ENCODE data around the gene TP53I11.
A peak's percentile ranks its signal among the peaks of the same experiment; 100 is the strongest.

Gene TP53I11

GRCh38 chr11:44950625-44951476 lies at the start of gene TP53I11:
TP53I11 (minus strand) TSS chr11:44950883; CDS start chr11:44938335, 12,548 bp downstream.
- peak; percentile 70 for DNase-seq

DNA sequence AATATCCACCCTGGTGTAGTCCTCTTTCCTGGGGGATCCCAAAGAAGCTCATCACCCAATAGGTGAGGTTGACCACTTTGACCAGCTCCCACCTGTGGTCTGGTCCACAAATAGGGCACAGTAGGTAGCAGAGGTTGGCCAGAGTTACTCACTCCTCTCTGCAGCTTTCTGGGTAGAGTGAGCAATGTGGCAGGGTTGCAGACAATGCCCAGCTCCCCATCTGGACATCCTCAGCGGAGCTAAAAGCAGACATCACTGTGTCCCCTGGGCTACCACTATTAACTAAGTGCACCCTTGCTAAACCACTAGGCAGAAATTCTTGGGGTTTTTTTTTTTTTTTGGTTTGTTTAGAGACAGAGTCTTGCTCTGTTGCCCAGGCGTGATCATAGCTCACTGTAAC lies 48.4 kb upstream of the TP53I11 start:
- no peak for DNase-seq

DNA sequence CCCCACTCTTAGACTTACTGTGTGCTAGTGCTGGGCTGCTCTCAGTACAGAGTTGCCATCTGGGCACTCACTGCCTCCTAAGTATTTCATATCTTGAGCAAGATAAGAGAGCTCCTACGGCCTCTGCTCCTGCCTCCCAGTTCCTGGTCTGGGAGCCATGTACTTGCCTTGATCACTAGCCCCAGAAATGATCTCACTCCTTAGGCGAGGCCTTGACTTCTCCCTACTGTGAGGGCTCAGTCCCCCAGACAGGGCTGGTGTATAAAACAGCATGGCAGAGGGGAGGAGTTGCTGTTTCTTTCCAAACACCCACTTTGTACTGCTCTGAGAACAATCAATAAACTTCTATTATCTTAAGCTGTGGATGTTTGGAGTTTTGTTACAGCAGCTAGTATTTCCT lies 47.4 kb upstream of the TP53I11 start:
- no peak for DNase-seq

- no peak for DNase-seq
Measured at GRCh38 chr11:44997566-44997965, 46.9 kb upstream of the TP53I11 start.

GRCh38 chr11:44994753-44995152 lies 44.1 kb upstream of the TP53I11 start:
- no peak for DNase-seq

GRCh38 chr11:44993971-44994704 lies 43.5 kb upstream of the TP53I11 start:
- no peak for DNase-seq

- DNase-seq = no peak
Measured at GRCh38 chr11:44992774-44993173, 42.1 kb upstream of the TP53I11 start.

DNA sequence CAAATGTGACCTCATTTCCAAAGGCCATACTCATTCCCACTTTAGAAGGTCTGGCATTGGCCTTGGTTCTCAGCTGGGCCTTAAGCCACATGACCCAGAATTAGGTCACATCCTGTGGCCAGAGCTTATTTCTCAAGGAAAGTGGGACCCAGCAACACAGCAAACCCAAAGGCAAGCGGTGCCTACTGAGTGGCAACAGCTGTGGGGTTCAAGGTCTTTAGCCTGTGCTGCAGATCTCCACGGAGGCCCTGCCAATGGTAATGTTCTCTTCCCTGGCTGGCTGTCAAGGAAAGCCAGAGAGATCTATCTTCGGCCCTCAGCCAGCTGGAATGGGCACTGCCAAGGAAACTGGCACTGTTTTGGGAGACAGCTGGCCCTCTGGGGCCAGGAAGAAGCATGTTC lies 41.5 kb upstream of the TP53I11 start:
- no peak for DNase-seq

- DNase-seq = no peak
Measured at GRCh38 chr11:44990665-44991064, 40.0 kb upstream of the TP53I11 start.

DNA sequence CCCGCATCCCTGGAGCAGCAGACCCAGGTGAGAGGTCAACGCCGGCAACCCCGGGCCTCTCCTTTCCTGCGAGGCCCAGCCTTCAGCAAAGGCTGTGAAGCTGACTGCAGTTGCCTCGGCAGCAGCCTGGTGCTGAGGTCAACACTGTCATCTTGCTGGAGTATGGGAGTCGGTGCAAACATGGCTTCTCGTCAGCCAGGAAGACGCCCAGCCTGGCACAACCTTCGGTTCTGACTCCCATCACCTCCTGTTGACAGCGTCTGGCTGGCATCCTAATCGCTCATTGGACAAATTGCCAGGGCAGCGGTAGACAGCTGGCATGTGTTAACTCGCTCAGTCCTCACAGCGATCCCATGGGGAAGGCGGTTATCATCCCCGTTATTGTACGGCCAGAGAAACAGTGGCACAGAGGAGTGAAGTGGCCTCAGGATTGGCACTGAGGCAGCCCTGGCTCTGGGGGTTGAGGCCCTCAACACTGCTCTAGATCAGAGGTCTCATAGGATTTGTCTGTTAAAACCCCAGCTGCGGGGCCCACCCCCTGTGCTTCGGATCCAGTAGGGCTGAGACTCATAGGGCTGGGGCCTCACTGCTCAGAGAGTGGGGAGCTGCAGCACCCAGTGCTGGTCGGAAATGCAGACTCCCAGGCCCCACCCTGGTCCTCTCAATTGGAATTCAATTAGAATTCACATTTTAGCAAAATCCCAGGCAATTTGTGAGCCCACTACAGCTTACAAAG lies 39.3 kb upstream of the TP53I11 start:
- DNase-seq = no peak

DNA sequence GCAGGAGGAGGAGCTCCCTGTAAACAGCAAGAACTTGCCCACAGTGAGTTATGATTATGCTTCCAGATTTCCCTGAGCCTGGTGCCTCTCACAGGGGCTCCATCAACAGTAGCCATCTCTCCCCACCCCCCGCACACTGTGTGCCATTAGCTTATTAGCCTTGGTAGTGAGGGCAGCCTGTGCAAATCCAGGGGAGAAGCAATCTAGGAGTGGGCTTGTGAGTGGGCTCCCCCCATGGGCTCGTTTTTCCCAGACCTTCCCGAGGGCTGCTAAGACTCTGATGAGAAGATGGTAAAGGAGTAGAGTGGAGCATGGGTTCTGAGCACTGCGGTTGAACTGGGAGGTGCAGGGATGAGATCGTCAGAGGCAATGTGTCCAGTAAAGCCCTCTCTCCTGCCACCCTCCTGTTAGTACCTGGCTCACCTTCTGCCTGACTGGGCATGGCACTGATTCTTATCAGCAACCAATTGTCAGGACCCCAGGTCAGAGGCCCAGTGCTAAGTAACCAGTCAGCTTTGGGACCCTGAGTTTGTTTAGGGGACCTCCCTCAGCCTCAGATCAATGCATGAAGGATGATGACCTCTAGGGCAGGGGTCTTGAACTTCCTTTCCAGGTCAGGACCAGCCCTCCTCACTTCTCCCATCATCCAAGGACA lies 38.4 kb upstream of the TP53I11 start:
- no peak for DNase-seq

- no peak for DNase-seq
Measured at GRCh38 chr11:44988111-44988510, 37.4 kb upstream of the TP53I11 start.

GRCh38 chr11:44987506-44987905 lies 36.8 kb upstream of the TP53I11 start:
- DNase-seq = no peak

DNA sequence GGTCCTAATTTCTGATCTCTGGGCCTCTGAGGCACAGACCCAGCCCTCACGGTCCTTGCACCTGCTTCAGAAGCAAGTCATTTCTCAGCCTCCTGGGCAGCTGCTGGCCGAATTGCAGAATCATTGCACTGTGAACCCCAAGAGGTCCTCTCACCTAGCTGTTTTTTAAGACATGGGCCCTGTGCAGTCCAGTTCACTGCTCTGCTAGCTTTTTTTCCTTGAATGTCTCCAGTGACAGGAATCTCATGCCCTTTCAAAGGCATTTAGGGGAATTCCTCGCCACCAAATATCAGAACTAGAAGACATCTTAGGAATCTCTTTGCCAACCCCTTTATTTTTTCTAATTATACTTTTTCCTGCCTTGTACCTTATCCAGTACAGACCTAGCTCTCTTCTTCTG lies 35.6 kb upstream of the TP53I11 start:
- DNase-seq = no peak

DNA sequence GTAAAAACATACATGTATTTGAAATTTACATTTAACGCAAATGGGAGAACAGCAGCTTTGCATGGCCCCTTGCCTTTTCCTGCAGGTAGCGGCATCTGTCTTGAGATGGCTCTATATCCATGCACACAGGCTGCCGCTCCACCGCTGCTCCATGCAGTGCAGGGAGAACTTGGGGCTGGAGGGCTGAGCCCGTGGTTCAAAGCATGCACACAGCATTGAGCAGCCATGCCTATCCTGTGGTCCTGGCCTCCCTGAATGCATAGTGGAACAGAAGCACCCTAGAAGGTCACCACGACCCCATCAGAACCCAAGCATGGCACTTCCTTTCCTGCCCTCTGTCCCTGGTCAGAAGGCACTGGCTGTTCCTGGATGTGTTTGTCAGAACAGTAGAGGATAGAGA lies 35.0 kb upstream of the TP53I11 start:
- DNase-seq = no peak

DNA sequence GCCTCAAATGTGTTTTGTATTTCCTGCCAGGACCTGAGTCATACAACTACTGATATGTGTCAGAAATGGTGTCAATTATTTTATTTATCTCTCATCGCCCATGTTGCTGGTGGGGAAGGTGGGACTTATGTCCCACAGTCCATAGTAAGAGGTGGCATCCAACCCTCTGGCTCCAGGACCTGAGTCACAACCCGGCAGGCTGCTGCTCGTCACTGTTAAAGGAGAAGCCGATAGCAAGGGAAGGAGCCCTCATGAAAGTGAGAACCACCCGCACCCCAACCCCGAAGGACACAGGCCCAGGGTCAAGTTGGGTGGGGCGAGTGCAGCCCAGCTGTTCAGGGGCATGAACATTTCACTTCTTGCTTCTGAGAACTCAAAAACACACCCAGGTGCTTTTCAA lies 33.1 kb upstream of the TP53I11 start:
- DNase-seq = no peak

GRCh38 chr11:44982496-44983062 lies 31.9 kb upstream of the TP53I11 start:
- DNase-seq = peak; percentile 3

DNA sequence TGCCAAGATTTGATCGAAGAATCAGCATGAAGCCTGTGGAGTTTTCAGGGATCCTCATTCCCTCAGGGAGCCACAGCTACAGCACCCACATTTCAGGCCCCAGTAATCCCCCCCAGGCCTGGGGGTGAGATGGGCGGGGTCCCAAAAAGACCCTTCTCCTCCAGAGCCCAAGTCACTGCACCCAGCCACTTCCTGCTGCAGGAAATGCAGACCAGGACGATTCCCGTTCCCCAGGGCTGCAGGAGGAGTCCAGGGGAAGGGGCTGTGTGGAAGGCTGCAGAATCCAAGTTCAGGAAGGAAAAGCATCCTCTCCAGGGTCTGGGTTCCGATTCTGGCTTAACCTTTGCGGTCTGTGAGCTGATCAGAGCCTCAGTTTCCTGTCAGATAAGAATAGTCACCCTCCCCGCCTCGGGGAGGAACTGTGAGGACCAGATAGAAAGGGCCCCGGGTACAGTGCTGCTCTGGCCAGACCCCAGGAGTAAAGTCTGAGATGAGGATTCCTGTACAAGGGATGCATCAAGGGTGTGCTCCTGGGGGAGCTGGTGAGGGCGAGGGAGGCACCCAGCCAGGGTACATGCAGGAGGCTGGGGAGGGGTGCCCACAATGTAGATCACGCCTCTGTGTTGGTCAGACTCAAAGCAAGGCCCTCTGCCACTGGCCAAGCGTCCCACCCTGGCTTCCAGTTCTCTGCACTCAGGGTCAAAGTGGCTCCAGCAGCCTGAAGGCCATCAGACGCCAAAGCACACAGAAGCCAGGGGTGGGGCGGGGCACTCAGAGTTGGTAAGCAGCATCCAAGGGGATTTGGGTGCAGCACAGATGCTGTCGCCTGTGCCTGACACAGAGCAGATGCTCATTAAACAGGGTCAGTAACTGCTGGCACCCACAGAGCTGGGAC lies 30.1 kb upstream of the TP53I11 start:
- no peak for DNase-seq

GRCh38 chr11:44979543-44980399 lies 29.1 kb upstream of the TP53I11 start:
- no peak for DNase-seq

DNA sequence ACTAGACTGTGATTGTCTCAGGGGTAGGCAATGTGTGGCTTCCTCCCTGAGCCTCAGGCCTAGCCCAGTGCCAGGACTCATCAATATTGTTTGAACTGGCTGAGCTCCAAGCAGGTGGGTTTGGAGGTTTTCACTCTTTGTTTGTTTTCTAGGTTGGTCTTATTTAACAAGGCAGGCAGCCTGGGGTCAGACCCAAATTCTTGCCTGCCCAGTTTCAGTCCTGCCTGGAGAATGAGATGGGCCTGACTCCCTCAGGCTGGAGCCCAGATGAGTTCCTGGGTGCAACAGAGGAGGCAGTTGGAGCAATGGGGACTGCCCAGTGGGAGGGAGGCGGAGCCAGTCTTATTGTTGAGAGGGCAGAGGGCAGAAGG lies 28.3 kb upstream of the TP53I11 start:
- no peak for DNase-seq

Measured in activated T-cell treated with anti-CD3 and anti-CD28 coated beads, Interleukin-2, amount 50 U/mL, for 1 hour (primary cell).